CD14-positive monocyte (primary cell): ENCODE data around the gene KLC1. TPM values are rescaled to one million over a fixed set of nuclear protein-coding genes. Genes with fewer than 3 reads are reported as not detected.

Experiments used
- DNase-seq, 3 donors: peaks; one replicate each; pipeline ENCODE4 v3.0.0-alpha.2; 2011 to 2022
- H2AFZ ChIP-seq: 2 replicates; pipeline ENCODE4 v1.6.0; 2012; ENCODE audit warnings: mild to moderate bottlenecking, low read depth, low read length, inconsistent platforms; ENCODE audit not compliant: insufficient read depth, poor library complexity, severe bottlenecking
- H3K27ac ChIP-seq, 2 donors: 1 replicate in 1 of 2; 2 replicates in 1 of 2; pipeline ENCODE4 v1.5.1; 2012 to 2013; ENCODE audit warnings: low read length in 2 of 2, control low read depth in 1 of 2, inconsistent platforms in 1 of 2, low read depth in 1 of 2, mild to moderate bottlenecking in 1 of 2
- H3K27me3 ChIP-seq, 2 donors: one replicate each; pipeline versions ENCODE4 v1.6.0 to v1.6.1; 2011 to 2013; ENCODE audit warnings: low read length in 2 of 2; ENCODE audit not compliant: control insufficient read depth in 2 of 2, insufficient read depth in 2 of 2
- H3K36me3 ChIP-seq, 2 donors: replicated peaks in 1 of 2; 1 replicate in 1 of 2; 2 replicates in 1 of 2; pipeline versions ENCODE4 v1.5.1 to v1.6.1; 2012 to 2013; ENCODE audit warnings: low read length in 2 of 2, control low read depth in 1 of 2, inconsistent platforms in 1 of 2, mild to moderate bottlenecking in 1 of 2; ENCODE audit not compliant: insufficient read depth in 2 of 2, control insufficient read depth in 1 of 2
- H3K4me1 ChIP-seq, 2 donors: 1 replicate in 1 of 2; 2 replicates in 1 of 2; pipeline versions ENCODE4 v1.5.1 to v1.6.1; 2012 to 2013; ENCODE audit warnings: low read length in 2 of 2, control low read depth in 1 of 2, inconsistent platforms in 1 of 2, mild to moderate bottlenecking in 1 of 2, moderate library complexity in 1 of 2; ENCODE audit not compliant: insufficient read depth in 2 of 2, control insufficient read depth in 1 of 2
- H3K4me2 ChIP-seq: replicated peaks from 2 replicates; pipeline ENCODE3; 2012; ENCODE audit warnings: low read length, moderate library complexity, mild to moderate bottlenecking; ENCODE audit not compliant: poor library complexity, severe bottlenecking; ENCODE audit errors: extremely low read depth
- H3K4me3 ChIP-seq, 3 experiments: fragments of 200-600 bp in 1 of 3; sonication (generic) in 1 of 3; replicated peaks in 1 of 3; 1 replicate in 2 of 3; 2 replicates in 1 of 3; pipeline ENCODE4 v1.5.1; 2011 to 2013; ENCODE audit warnings: low read length in 3 of 3, mild to moderate bottlenecking in 3 of 3, control low read depth in 2 of 3, low read depth in 2 of 3, inconsistent platforms in 1 of 3, moderate library complexity in 1 of 3
- H3K79me2 ChIP-seq: 2 replicates; pipeline ENCODE4 v1.6.0; 2012; ENCODE audit warnings: mild to moderate bottlenecking, control low read depth, inconsistent platforms, low read length, moderate library complexity; ENCODE audit not compliant: insufficient read depth
- H3K9ac ChIP-seq: 2 replicates; pipeline ENCODE4 v1.6.0; 2017; ENCODE audit warnings: low read length, mild to moderate bottlenecking; ENCODE audit not compliant: insufficient read depth, poor library complexity, severe bottlenecking
- H3K9me3 ChIP-seq, 2 donors: replicated peaks in 1 of 2; 1 replicate in 1 of 2; 2 replicates in 1 of 2; pipeline versions ENCODE4 v1.5.1 to v1.6.1; 2012 to 2013; ENCODE audit warnings: low read length in 2 of 2, control low read depth in 1 of 2; ENCODE audit not compliant: control insufficient read depth in 1 of 2, insufficient read depth in 1 of 2
- H4K20me1 ChIP-seq: 2 replicates; pipeline ENCODE4 v1.6.0; 2012; ENCODE audit warnings: mild to moderate bottlenecking, low read length, control low read depth, moderate library complexity; ENCODE audit not compliant: insufficient read depth
- H3K27ac Mint-ChIP-seq, 7 donors: one replicate each; pipeline ENCODE4 v1.8.0; 2020; ENCODE audit warnings: mild to moderate bottlenecking in 7 of 7, mixed read lengths in 7 of 7, moderate library complexity in 6 of 7, inconsistent platforms in 2 of 7
- H3K27me3 Mint-ChIP-seq, 3 donors: one replicate each; pipeline ENCODE4 v1.8.0; 2021 to 2022; ENCODE audit warnings: low read depth in 3 of 3, mild to moderate bottlenecking in 3 of 3, mixed read lengths in 3 of 3, moderate library complexity in 3 of 3, inconsistent platforms in 1 of 3
- H3K36me3 Mint-ChIP-seq, 2 donors: one replicate each; pipeline ENCODE4 v1.8.0; 2020; ENCODE audit warnings: mixed read lengths in 2 of 2, inconsistent platforms in 1 of 2, mild to moderate bottlenecking in 1 of 2
- H3K4me1 Mint-ChIP-seq: one replicate; pipeline ENCODE4 v1.8.0; 2020; ENCODE audit warnings: mild to moderate bottlenecking, mixed read lengths
- H3K4me3 Mint-ChIP-seq, 2 donors: one replicate each; pipeline ENCODE4 v1.8.0; 2020; ENCODE audit warnings: mild to moderate bottlenecking in 2 of 2, mixed read lengths in 2 of 2, moderate library complexity in 1 of 2
- H3K9me3 Mint-ChIP-seq, 7 donors: one replicate each; pipeline ENCODE4 v1.8.0; 2020 to 2022; ENCODE audit warnings: mixed read lengths in 7 of 7, mild to moderate bottlenecking in 6 of 7, moderate library complexity in 6 of 7, inconsistent platforms in 2 of 7
- WGBS: methylation state at CpG from one replicate; pipeline ENCODE4 v1.1.5; 2013; ENCODE audit warnings: missing lambda C conversion rate; ENCODE audit not compliant: insufficient coverage; 5-methylcytosine and 5-hydroxymethylcytosine counted together
- intact Hi-C, 2 donors: fragments of 100-400 bp; cut with micrococcal nuclease; formaldehyde crosslinking; loops; one replicate each; pipeline versions ENCODE4 v1.15.0 to v1.15.1; 2023
- polyA minus RNA-seq: library from RNA; depleted of rRNA, polyadenylated mRNA; stranded (reverse); fragments of >200 nt; gene quantifications from 2 replicates; pipeline ENCODE4 v1.2.3, GENCODE V29; 2012
- polyA plus RNA-seq, 3 donors: library from polyadenylated mRNA; depleted of rRNA in 1 of 3; unstranded in 2 of 3; stranded (reverse) in 1 of 3; fragments of 300-500 nt in 2 of 3; fragments of >200 nt in 1 of 3; fragmentation: Illumina TruSeq in 2 of 3; gene quantifications; 1 replicate in 2 of 3; 2 replicates in 1 of 3; pipeline ENCODE4 v1.2.3, GENCODE V29; 2012 to 2021
- total RNA-seq, 12 experiments: library from RNA in 1 of 12; stranded (reverse) in 1 of 12; fragments of 120-200 nt in 1 of 12; gene quantifications; one replicate each; pipeline ENCODE4 v1.2.4 and lab custom pipeline; 2013 to 2026; ENCODE audit warnings: mixed read lengths in 6 of 12, inconsistent platforms in 1 of 12
- TF ChIP-seq, protein P1 (sequence below): fragments of 200-600 bp; IDR thresholded peaks from one replicate; pipeline ENCODE4 v1.8.0; 2022; ENCODE audit warnings: antibody characterized with exemption, mild to moderate bottlenecking

KLC1 gene
- total RNA-seq (2013): 73.7 TPM
- polyA plus RNA-seq: 100 to 1,000 TPM in 1 of 3 donors, 10 to 100 TPM in 2; 41.5 to 108 (median 46.6) TPM
- 62.5 and 81.7 TPM in 2 replicates for polyA minus RNA-seq
- 19.8 to 78.8 (median 36.7) reads per million in 11 experiments for total RNA-seq (lab: John Stamatoyannopoulos, UW)

GRCh38 chr14:103628684-103629502, at the start of gene KLC1:
TSS of gene KLC1 (plus strand) at chr14:103629211. CDS start at chr14:103654565, 25,354 bp downstream.
- H3K27ac ChIP-seq: peak within 1 kb of the TSS; percentile 81 to 96
- H3K36me3 ChIP-seq: no peaks in the 10 kb centered on the region
- Mint-ChIP-seq H3K4me3 (peak within 1 kb of the TSS; percentile 85 to 92), H3K27ac (peak within 1 kb of the TSS; percentile 91 to 97 (median 95)), H3K4me1 (peaks cover 45% of the 10 kb centered on the region), H3K9me3 (no peaks in the 10 kb centered on the region), H3K27me3 (peaks cover 7 to 25% (median 14%) of the 10 kb centered on the region in 3 donors), H3K36me3 (peaks cover 8 to 20% of the 10 kb centered on the region in 2 donors)
- intact Hi-C loops: loop anchor here (2.0 to 5.0 kb wide), 3 partner anchors 66 to 88 kb away; partner anchors contain the start of genes BAG5 (in 2 of the 2), COA8 (in 2 of the 2), XRCC3 (in 1 of the 2) and ZFYVE21 (in 1 of the 2)
- peaks cover 32 to 44% of the 10 kb centered on the region in 2 donors for H3K4me1 ChIP-seq
- H3K79me2 ChIP-seq: peaks cover 47% of the 10 kb centered on the region
- peak within 1 kb of the TSS; percentile 98 for H3K4me2 ChIP-seq
- WGBS: under 1% methylated on average over 96 of the region's 97 CpGs
- H3K9me3 ChIP-seq: no peaks in the 10 kb centered on the region
- peak within 1 kb of the TSS; percentile 62 to 91 (median 86) for H3K4me3 ChIP-seq
- TF ChIP-seq, protein P1, sequence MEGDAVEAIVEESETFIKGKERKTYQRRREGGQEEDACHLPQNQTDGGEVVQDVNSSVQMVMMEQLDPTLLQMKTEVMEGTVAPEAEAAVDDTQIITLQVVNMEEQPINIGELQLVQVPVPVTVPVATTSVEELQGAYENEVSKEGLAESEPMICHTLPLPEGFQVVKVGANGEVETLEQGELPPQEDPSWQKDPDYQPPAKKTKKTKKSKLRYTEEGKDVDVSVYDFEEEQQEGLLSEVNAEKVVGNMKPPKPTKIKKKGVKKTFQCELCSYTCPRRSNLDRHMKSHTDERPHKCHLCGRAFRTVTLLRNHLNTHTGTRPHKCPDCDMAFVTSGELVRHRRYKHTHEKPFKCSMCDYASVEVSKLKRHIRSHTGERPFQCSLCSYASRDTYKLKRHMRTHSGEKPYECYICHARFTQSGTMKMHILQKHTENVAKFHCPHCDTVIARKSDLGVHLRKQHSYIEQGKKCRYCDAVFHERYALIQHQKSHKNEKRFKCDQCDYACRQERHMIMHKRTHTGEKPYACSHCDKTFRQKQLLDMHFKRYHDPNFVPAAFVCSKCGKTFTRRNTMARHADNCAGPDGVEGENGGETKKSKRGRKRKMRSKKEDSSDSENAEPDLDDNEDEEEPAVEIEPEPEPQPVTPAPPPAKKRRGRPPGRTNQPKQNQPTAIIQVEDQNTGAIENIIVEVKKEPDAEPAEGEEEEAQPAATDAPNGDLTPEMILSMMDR: no peak
- H2AFZ ChIP-seq: peak within 1 kb of the TSS; percentile 89
- peak within 1 kb of the TSS; percentile 95 for H3K9ac ChIP-seq
- peaks cover 0 to 14% of the 10 kb centered on the region in 2 donors for H3K27me3 ChIP-seq
- peak; percentile 63 to 79 (median 63) for DNase-seq
- H4K20me1 ChIP-seq: peaks cover 39% of the 10 kb centered on the region

DNA sequence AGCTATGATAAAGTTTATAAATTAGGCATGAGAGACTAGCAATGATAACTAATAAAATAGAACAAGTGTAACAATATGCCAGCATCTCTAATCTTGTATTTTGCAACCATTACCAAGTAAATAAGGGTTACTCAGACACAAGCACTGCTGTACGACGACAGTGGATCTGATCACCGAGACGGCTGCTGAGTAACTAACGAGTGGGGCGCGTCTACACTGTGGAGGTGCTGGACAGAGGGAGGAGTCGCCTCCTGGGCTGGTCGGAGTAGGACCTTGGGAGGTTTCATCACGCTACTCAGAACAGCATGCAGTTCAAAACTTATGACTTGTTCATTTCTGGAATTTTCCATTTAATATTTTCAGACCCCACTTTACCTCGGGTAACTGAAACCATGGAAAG, 47.8 kb upstream of the KLC1 start:
- no peaks in the 10 kb centered on the region for H3K9me3 ChIP-seq
- H3K27me3 Mint-ChIP-seq: no peaks in the 10 kb centered on the region
- TF ChIP-seq, protein P1: no peak
- H3K4me3 Mint-ChIP-seq: no peak overlapping the region
- no peaks in the 10 kb centered on the region for H3K27me3 ChIP-seq
- H3K9me3 Mint-ChIP-seq: no peaks in the 10 kb centered on the region
- H3K9ac ChIP-seq: no peak overlapping the region
- DNase-seq: no peak
- WGBS: 96% methylated on average over 7 of the region's 11 CpGs
- H3K27ac ChIP-seq: no peak overlapping the region
- no peaks in the 10 kb centered on the region for H3K79me2 ChIP-seq
- H3K4me3 ChIP-seq: no peak overlapping the region
- H3K36me3 Mint-ChIP-seq: peaks cover 44 to 61% of the 10 kb centered on the region in 2 donors
- no peaks in the 10 kb centered on the region for H3K4me1 ChIP-seq
- peaks cover 36 to 45% of the 10 kb centered on the region in 2 donors for H3K36me3 ChIP-seq
- no peak overlapping the region for H3K27ac Mint-ChIP-seq
- H4K20me1 ChIP-seq: peaks cover 13% of the 10 kb centered on the region
- no peak overlapping the region for H2AFZ ChIP-seq
- no peaks in the 10 kb centered on the region for H3K4me1 Mint-ChIP-seq
- intact Hi-C loops: no loop called here
- H3K4me2 ChIP-seq: no peak overlapping the region
